Ramos (cell line): ENCODE results near the gene LTA.

Source experiments
- in situ Hi-C: fragments of 300-500 bp; cut with MboI; formaldehyde crosslinking; loops from one replicate; pipeline ENCODE4 v1.14.3; 2022; ENCODE audit warnings: low sequenced_read_pairs; ENCODE audit not compliant: unreplicated experiment

LTA gene

GRCh38 chr6:31620586-31621319 lies 48.7 kb downstream of the LTA start, which contains the start of gene PRRC2A:
Gene PRRC2A, plus strand, starts transcription at chr6:31620715. Its CDS starts 2,075 bp downstream, at chr6:31622790.
- in situ Hi-C loops, result no loop called here

GRCh38 chr6:31621320-31621939 lies 49.3 kb downstream of the LTA start:
- in situ Hi-C loops, result no loop called here

GRCh38 chr6:31621991-31622390 lies 49.9 kb downstream of the LTA start:
- in situ Hi-C loops, result no loop called here

GRCh38 chr6:31622684-31623091 lies 50.6 kb downstream of the LTA start:
- in situ Hi-C loops, result no loop called here
